K562 (cell line): ENCODE data around the gene C2. TPM values are rescaled to one million over a fixed set of nuclear protein-coding genes. Genes with fewer than 3 reads are reported as not detected.
A peak's percentile ranks its signal among the peaks of the same experiment; 100 is the strongest.

Experiments used
- E2F4 ChIP-seq: sonication (generic); formaldehyde crosslinking; IDR thresholded peaks from 2 replicates; pipeline ENCODE4 v1.8.0; 2022; ENCODE audit warnings: mild to moderate bottlenecking, low read depth, missing genetic modification reagents
- MLLT1 ChIP-seq, 2 experiments: fragments of 450-650 bp; IDR thresholded peaks; 2 replicates each; pipeline ENCODE4 v1.6.1; 2016
- MTA1 ChIP-seq: fragments of 450-650 bp; IDR thresholded peaks from 2 replicates; pipeline ENCODE4 v1.6.1; 2017; ENCODE audit warnings: borderline replicate concordance
- PHF21A ChIP-seq: fragments of 450-650 bp; IDR thresholded peaks from 2 replicates; pipeline ENCODE4 v1.6.1; 2017; ENCODE audit warnings: low read depth, borderline replicate concordance
- TRIM28 ChIP-seq: fragments of 450-650 bp; IDR thresholded peaks from 2 replicates; pipeline ENCODE4 v1.6.1; 2017
- ZBTB40 ChIP-seq, 2 experiments: fragments of 450-650 bp in 1 of 2; sonication (generic) in 1 of 2; formaldehyde crosslinking in 1 of 2; IDR thresholded peaks; 2 replicates each; pipeline versions ENCODE4 v1.7.1 to v1.9.0; 2016 to 2022; ENCODE audit warnings: inconsistent platforms in 1 of 2, mild to moderate bottlenecking in 1 of 2, missing genetic modification reagents in 1 of 2
- ZBTB7A ChIP-seq: IDR thresholded peaks from 2 replicates; pipeline ENCODE4 v1.6.1; 2011; ENCODE audit warnings: low read depth, mild to moderate bottlenecking, low read length, moderate library complexity, borderline replicate concordance; ENCODE audit not compliant: control insufficient read depth
- ZNF12 ChIP-seq: sonication (generic); formaldehyde crosslinking; IDR thresholded peaks from 2 replicates; pipeline ENCODE4 v1.4.0; 2020; ENCODE audit warnings: mild to moderate bottlenecking, missing genetic modification reagents
- polyA plus RNA-seq, 8 experiments: library from polyadenylated mRNA; depleted of rRNA in 4 of 8; stranded (reverse) in 5 of 8; unstranded in 3 of 8; fragments of >200 nt; fragmentation: Nextera tagmentation in 2 of 8; fragmentation: Illumina TruSeq in 1 of 8; extraction: Ambion mirVana in 2 of 8; extraction: Trizol in 1 of 8; gene quantifications; 2 replicates each; pipeline versions ENCODE4 v1.2.1 to v1.2.3, GENCODE V29; 2011 to 2014; ENCODE audit warnings: inconsistent platforms in 1 of 8, missing spikeins in 1 of 8
- total RNA-seq, 7 experiments: library from RNA; depleted of rRNA in 6 of 7; stranded (reverse); fragments of >200 nt in 6 of 7; fragmentation: Illumina TruSeq in 2 of 7; extraction: Trizol in 2 of 7; gene quantifications; 2 replicates each; pipeline versions ENCODE4 v1.2.1 to v1.2.3, GENCODE V29; 2011 to 2021; ENCODE audit warnings: low replicate concordance in 1 of 7

C2 gene
- total and polyA plus RNA-seq, 9 of the 15 experiments (the other 6 are each of a cell fraction or from before 2014, with no cell fraction given), result 0.05 to 1.1 (median 0.39) TPM; not detected in 1

GRCh38 chr6:31948306-31948705 is 20.8 kb downstream of the C2 start (continued):
- TF ChIP-seq E2F4 (CRISPR knock-in tag) (0 out of 2 replicates have a peak, but pooled peaks have one; percentile 40), TRIM28 (0 out of 2 replicates have a peak, but pooled peaks have one; percentile 18), ZBTB7A (no peak), PHF21A (0 out of 2 replicates have a peak, but pooled peaks have one; percentile 24), MLLT1 (IDR thresholded peaks at IDR 0.05) (0 out of 4 replicates have a peak, but pooled peaks of 1 of the 2 experiments have one; percentile 52), MTA1 (0 out of 2 replicates have a peak, but pooled peaks have one; percentile 2), ZNF12 (CRISPR knock-in tag) (no peak), ZBTB40 (IDR thresholded peaks at IDR 0.05) (peak; percentile 35; the same call in 1 of the 2 replicates), ZBTB40 (CRISPR knock-in tag; IDR thresholded peaks at IDR 0.05) (no peak)
